CD4-positive, alpha-beta T cell (primary cell): ENCODE results near the gene CACNA1E. TPM values are rescaled to one million over a fixed set of nuclear protein-coding genes. Genes with fewer than 3 reads are reported as not detected.
A peak's percentile ranks its signal among the peaks of the same experiment; 100 is the strongest.

Source experiments
- ATAC-seq: fragments of 200-7000 bp; cut with Tn5 transposase; one replicate; pipeline ENCODE4 v1.10.0; 2022; ENCODE audit warnings: mild to moderate bottlenecking; ENCODE audit not compliant: poor library complexity
- CTCF ChIA-PET: fragments of 350-600 bp; sonication (Branson Sonifier 250); formaldehyde crosslinking; loops from one replicate; lab custom pipeline; 2021; ENCODE audit warnings: antibody characterized with exemption, inconsistent platforms; lab: Charles Lee
- POLR2A ChIA-PET: fragments of 350-600 bp; sonication (Branson Sonifier 250); formaldehyde crosslinking; loops from one replicate; lab custom pipeline; 2021; ENCODE audit warnings: antibody characterized with exemption, inconsistent platforms; lab: Charles Lee
- DNase-seq, 14 experiments: peaks; one replicate each; pipeline ENCODE4 v3.0.0-alpha.2; 2013 to 2020; ENCODE audit warnings: mixed read lengths in 2 of 14
- H3K27ac ChIP-seq, 2 donors: one replicate each; pipeline versions ENCODE4 v1.5.1 to v1.7.0; 2013; ENCODE audit warnings: low read length in 2 of 2, low read depth in 1 of 2, mild to moderate bottlenecking in 1 of 2
- H3K27me3 ChIP-seq, 2 experiments: 1 replicate in 1 of 2; 2 replicates in 1 of 2; pipeline versions ENCODE4 v1.6.1 to v1.7.0; 2013; ENCODE audit warnings: low read length in 2 of 2, control low read depth in 1 of 2, mild to moderate bottlenecking in 1 of 2, moderate library complexity in 1 of 2; ENCODE audit not compliant: insufficient read depth in 2 of 2, control insufficient read depth in 1 of 2
- H3K36me3 ChIP-seq: one replicate; pipeline ENCODE4 v1.6.1; 2013; ENCODE audit warnings: low read length, control low read depth; ENCODE audit not compliant: insufficient read depth
- H3K4me1 ChIP-seq: one replicate; pipeline ENCODE4 v1.6.1; 2013; ENCODE audit warnings: low read length, control low read depth; ENCODE audit not compliant: insufficient read depth
- H3K4me3 ChIP-seq: one replicate; pipeline ENCODE4 v1.5.1; 2013; ENCODE audit warnings: mild to moderate bottlenecking, low read length, moderate library complexity
- H3K9me3 ChIP-seq, 2 experiments: 1 replicate in 1 of 2; 2 replicates in 1 of 2; pipeline versions ENCODE4 v1.6.1 to v1.7.0; 2013; ENCODE audit warnings: low read length in 2 of 2, mild to moderate bottlenecking in 2 of 2, control low read depth in 1 of 2, moderate library complexity in 1 of 2; ENCODE audit not compliant: control insufficient read depth in 1 of 2, insufficient read depth in 1 of 2
- H3K27ac Mint-ChIP-seq: one replicate; pipeline ENCODE4 v1.8.0; 2020; ENCODE audit warnings: mixed read lengths
- H3K27me3 Mint-ChIP-seq: one replicate; pipeline ENCODE4 v1.8.0; 2021; ENCODE audit warnings: mixed read lengths
- H3K36me3 Mint-ChIP-seq: one replicate; pipeline ENCODE4 v1.8.0; 2021; ENCODE audit warnings: low read depth, mixed read lengths
- H3K4me1 Mint-ChIP-seq: one replicate; pipeline ENCODE4 v1.8.0; 2021; ENCODE audit warnings: low read depth, mixed read lengths
- H3K4me3 Mint-ChIP-seq: one replicate; pipeline ENCODE4 v1.8.0; 2020; ENCODE audit warnings: mild to moderate bottlenecking, mixed read lengths
- H3K9me3 Mint-ChIP-seq: one replicate; pipeline ENCODE4 v1.8.0; 2020; ENCODE audit warnings: mixed read lengths
- intact Hi-C, 2 experiments: fragments of 100-400 bp; cut with DNase I in 1 of 2; cut with micrococcal nuclease in 1 of 2; formaldehyde crosslinking; loops; one replicate each; pipeline versions ENCODE4 v1.15.1 to v1.9.0; 2023 to 2025; cut with DNase I, micrococcal nuclease
- total RNA-seq, 174 experiments: library from RNA in 2 of 174; stranded (reverse) in 2 of 174; gene quantifications; one replicate each; pipeline ENCODE4 v1.2.3 and lab custom pipeline; 2021 to 2026
- TF ChIP-seq, protein P1 (sequence below): fragments of 200-600 bp; IDR thresholded peaks from one replicate; pipeline ENCODE4 v1.8.0; 2022; ENCODE audit warnings: antibody characterized with exemption, mild to moderate bottlenecking

CACNA1E gene
- total RNA-seq, 2 experiments from 2014 or later: not detected

DNA sequence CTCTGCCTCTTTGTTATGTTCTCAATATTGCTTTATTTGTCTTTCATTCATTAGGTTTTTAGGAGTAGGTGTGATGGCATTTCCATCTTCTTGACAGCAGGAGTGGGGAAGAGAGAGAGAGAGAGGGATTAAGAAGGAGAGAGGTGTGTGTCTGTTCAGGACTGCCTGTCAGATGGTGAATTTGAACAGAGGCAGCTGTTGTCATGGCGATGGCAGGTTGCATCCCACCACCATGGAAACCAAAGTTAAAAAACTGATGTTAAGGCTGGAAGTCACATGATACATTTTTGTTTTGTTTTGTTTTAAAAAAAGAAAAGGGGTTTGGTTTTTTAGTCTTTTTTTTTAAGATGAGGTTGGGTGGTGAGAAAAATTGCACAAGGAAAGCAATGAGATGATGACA, 18.3 kb downstream of the CACNA1E start:
- intact Hi-C loops: no loop called here
- no peaks in the 10 kb centered on the region for H3K4me1 Mint-ChIP-seq
- no peaks in the 10 kb centered on the region for H3K9me3 Mint-ChIP-seq
- peaks cover 7 to 10% of the 10 kb centered on the region in 2 experiments for H3K27me3 ChIP-seq
- ChIA-PET POLR2A (interaction anchor here (0.6 kb wide), 1 partner anchor 253 kb away, joined by 3 read pairs; no protein-coding TSS in a partner anchor), CTCF (no interaction called here)
- no peak overlapping the region for H3K27ac ChIP-seq
- H3K36me3 Mint-ChIP-seq: no peaks in the 10 kb centered on the region
- H3K4me1 ChIP-seq: no peaks in the 10 kb centered on the region
- TF ChIP-seq, protein P1, sequence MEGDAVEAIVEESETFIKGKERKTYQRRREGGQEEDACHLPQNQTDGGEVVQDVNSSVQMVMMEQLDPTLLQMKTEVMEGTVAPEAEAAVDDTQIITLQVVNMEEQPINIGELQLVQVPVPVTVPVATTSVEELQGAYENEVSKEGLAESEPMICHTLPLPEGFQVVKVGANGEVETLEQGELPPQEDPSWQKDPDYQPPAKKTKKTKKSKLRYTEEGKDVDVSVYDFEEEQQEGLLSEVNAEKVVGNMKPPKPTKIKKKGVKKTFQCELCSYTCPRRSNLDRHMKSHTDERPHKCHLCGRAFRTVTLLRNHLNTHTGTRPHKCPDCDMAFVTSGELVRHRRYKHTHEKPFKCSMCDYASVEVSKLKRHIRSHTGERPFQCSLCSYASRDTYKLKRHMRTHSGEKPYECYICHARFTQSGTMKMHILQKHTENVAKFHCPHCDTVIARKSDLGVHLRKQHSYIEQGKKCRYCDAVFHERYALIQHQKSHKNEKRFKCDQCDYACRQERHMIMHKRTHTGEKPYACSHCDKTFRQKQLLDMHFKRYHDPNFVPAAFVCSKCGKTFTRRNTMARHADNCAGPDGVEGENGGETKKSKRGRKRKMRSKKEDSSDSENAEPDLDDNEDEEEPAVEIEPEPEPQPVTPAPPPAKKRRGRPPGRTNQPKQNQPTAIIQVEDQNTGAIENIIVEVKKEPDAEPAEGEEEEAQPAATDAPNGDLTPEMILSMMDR: no peak
- no peak for DNase-seq
- no peak overlapping the region for H3K4me3 Mint-ChIP-seq
- no peaks in the 10 kb centered on the region for H3K36me3 ChIP-seq
- no peaks in the 10 kb centered on the region for H3K9me3 ChIP-seq
- peaks cover 22% of the 10 kb centered on the region for H3K27me3 Mint-ChIP-seq
- no peak for ATAC-seq
- H3K4me3 ChIP-seq: no peak overlapping the region
- no peak overlapping the region for H3K27ac Mint-ChIP-seq

DNA sequence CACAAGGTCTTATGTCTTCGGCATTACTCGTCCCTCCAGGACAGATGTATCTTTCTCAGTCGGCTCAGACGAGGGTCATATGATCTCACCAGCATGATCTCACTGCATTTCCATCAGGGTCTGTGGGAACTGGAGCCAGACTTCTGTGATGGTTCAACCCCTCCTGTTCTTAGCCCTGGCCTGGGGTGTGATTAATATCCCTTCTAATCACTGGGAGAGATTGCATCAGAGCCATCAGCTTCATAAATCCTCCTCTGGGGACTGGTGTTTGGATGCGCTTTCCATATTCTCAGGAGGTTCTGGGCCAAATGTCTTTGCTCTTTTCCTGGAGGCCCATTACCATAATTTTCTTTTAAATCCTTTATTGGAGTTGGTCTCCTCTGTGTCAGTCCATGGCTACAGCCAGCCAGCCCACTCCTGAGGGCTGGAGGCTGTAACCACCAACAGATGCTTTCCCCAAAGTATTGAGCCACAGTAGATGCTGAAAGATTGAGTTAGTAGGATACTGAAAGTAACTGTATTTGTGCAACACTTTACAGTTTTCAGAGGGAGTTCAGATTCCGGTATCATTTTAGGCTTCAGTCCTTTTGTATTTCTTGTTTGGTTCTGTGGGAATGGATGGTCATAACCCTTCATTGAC, 20.0 kb downstream of the CACNA1E start:
- H3K27ac ChIP-seq: no peak overlapping the region

DNA sequence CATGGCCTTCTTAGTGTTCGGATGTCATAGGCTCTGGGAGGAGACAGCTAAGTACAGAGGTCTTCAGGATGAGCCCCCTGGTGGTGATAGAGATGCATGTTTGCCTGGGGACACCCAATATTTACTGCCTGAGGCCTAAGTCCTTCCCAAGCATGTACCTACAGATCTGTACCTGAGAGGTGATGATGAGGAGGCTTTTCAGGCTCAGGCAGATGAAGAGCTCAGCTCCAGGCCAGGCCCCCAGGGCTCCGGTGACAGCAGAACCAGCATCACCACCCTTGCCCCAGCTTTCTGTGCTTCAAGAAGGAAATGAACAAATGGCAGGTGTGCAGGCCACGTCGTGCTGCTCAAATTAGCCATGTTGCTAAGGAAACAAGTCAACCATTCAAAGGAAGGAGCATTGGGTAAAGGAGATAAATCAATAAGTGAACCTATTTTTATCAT, 21.1 kb downstream of the CACNA1E start:
- H3K36me3 ChIP-seq: no peaks in the 10 kb centered on the region
- peaks cover 7 to 9% of the 10 kb centered on the region in 2 experiments for H3K27me3 ChIP-seq
- TF ChIP-seq, protein P1: no peak
- ChIA-PET POLR2A (no interaction called here), CTCF (no interaction called here)
- H3K27ac ChIP-seq: no peak overlapping the region
- intact Hi-C loops: no loop called here
- H3K4me1 ChIP-seq: no peaks in the 10 kb centered on the region
- Mint-ChIP-seq H3K4me1 (no peaks in the 10 kb centered on the region), H3K27ac (no peak overlapping the region), H3K36me3 (no peaks in the 10 kb centered on the region), H3K27me3 (peaks cover 7% of the 10 kb centered on the region), H3K4me3 (no peak overlapping the region), H3K9me3 (no peaks in the 10 kb centered on the region)
- DNase-seq (peak in 3 of 14 experiments; percentile 4 to 24 (median 13)), ATAC-seq (no peak)
- no peak overlapping the region for H3K4me3 ChIP-seq
- no peaks in the 10 kb centered on the region for H3K9me3 ChIP-seq

More for the DNA sequence above, 20.0 kb downstream of the CACNA1E start:
- no peaks in the 10 kb centered on the region for H3K9me3 ChIP-seq
- Mint-ChIP-seq H3K9me3 (no peaks in the 10 kb centered on the region), H3K27ac (no peak overlapping the region), H3K27me3 (peaks cover 7% of the 10 kb centered on the region), H3K36me3 (no peaks in the 10 kb centered on the region), H3K4me3 (no peak overlapping the region), H3K4me1 (no peaks in the 10 kb centered on the region)
- DNase-seq (no peak), ATAC-seq (no peak)
- H3K27me3 ChIP-seq: peaks cover 7 to 10% of the 10 kb centered on the region in 2 experiments
- H3K36me3 ChIP-seq: no peaks in the 10 kb centered on the region
- POLR2A ChIA-PET: no interaction called here
- H3K4me3 ChIP-seq: no peak overlapping the region
- intact Hi-C loops: no loop called here
- CTCF ChIA-PET: no interaction called here
- no peaks in the 10 kb centered on the region for H3K4me1 ChIP-seq
- TF ChIP-seq, protein P1: no peak
